Keratinocyte (primary cell): ENCODE results near the gene MEGF11.

Experiments
- CTCF ChIP-seq, 3 experiments: IDR thresholded peaks in 1 of 3; conservative IDR thresholded peaks in 1 of 3; optimal IDR thresholded peaks in 1 of 3; 2 replicates in 2 of 3; 3 replicates in 1 of 3; pipeline versions ENCODE3 to v1.5.1; 2011; ENCODE audit warnings: low read length in 3 of 3, mild to moderate bottlenecking in 3 of 3, moderate library complexity in 2 of 3, control low read depth in 1 of 3, inconsistent platforms in 1 of 3; ENCODE audit not compliant: insufficient read depth in 2 of 3; ENCODE audit errors: extremely low read depth in 1 of 3
- EZH2 ChIP-seq: IDR thresholded peaks from one replicate; pipeline ENCODE4 v1.6.1; 2012; ENCODE audit warnings: inconsistent platforms, mild to moderate bottlenecking, low read length, moderate library complexity

- TF ChIP-seq CTCF (optimal IDR thresholded peaks at IDR 0.05 in 1 of 3, IDR thresholded peaks at IDR 0.05 in 1 of 3, conservative IDR thresholded peaks at IDR 0.05 in 1 of 3; ENCODE audit: extremely low read depth in 1 of 3, insufficient read depth in 2 of 3, low read length in 3 of 3), result no peak
- no peak for TF ChIP-seq EZH2
These were observed 177.6 kb downstream of the MEGF11 start for GRCh38 chr15:66075947-66076346.
